BLaER1 treated with 17β-estradiol and CSF1 and Interleukin-3, amounts not matched to agents 10 nM and 100 nM (cell line): ENCODE results near the gene HHLA2.
"Not testable (repeated sequence)": the region's sequence is repeated elsewhere in the genome, so short reads cannot be mapped to it uniquely, and the experiment has no call there.

ENCODE experiments used
- H3K27ac ChIP-seq, 11 experiments: shearing (Covaris generic); formaldehyde crosslinking; 2 replicates each; pipeline ENCODE4 v1.8.1; 2022
- H3K27me3 ChIP-seq, 11 experiments: shearing (Covaris generic); formaldehyde crosslinking; 2 replicates each; pipeline ENCODE4 v1.8.1; 2022
- H3K36me3 ChIP-seq, 11 experiments: shearing (Covaris generic); formaldehyde crosslinking; 2 replicates each; pipeline ENCODE4 v1.8.1; 2022
- H3K4me1 ChIP-seq, 10 experiments: shearing (Covaris generic); formaldehyde crosslinking; 2 replicates each; pipeline ENCODE4 v1.8.1; 2022
- H3K4me2 ChIP-seq, 11 experiments: shearing (Covaris generic); formaldehyde crosslinking; 2 replicates each; pipeline ENCODE4 v1.8.1; 2022
- H3K4me3 ChIP-seq, 10 experiments: shearing (Covaris generic); formaldehyde crosslinking; 2 replicates each; pipeline ENCODE4 v1.8.1; 2022
- H3K9ac ChIP-seq, 11 experiments: shearing (Covaris generic); formaldehyde crosslinking; 2 replicates each; pipeline ENCODE4 v1.8.1; 2022
- H3K9me3 ChIP-seq, 11 experiments: shearing (Covaris generic); formaldehyde crosslinking; replicated peaks in 1 of 11; 2 replicates each; pipeline ENCODE4 v1.8.1; 2022
- H4K20me1 ChIP-seq, 11 experiments: shearing (Covaris generic); formaldehyde crosslinking; 2 replicates each; pipeline ENCODE4 v1.8.1; 2022
- Cebpa-rat ChIP-seq, 11 experiments: shearing (Covaris generic); IDR thresholded peaks; 2 replicates each; pipeline ENCODE4 v1.8.1; 2022

The HHLA2 gene

DNA sequence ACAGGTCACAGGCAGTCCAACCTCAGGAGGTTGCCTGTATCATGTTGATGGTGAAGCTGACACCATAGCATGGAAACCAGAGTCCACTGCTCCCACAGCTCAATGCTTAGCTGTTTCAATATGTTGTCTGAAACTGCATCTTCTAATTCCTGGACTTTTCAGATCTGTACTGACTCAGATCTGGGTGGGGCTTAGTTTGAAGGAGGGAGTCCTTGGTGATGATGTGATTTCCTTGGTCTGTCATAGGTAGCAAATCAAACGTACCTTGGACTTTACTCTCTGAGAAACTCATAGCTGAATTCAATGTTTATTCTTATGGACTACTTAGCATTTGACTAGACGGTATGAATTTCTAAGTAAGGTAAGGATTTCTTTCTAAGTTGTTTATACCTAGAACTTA, at the start of gene HHLA2:
HHLA2 (plus strand) TSS at position 310 of the 400 bp plus-strand sequence. CDS start 55,266 bp downstream, outside the sequence.
- TF ChIP-seq Cebpa-rat (IDR thresholded peaks at IDR 0.05) = no peak
- no peak within 1 kb of the TSS for H3K4me3 ChIP-seq
- H3K4me1 ChIP-seq = peaks cover 21 to 53% (median 39%) of the 10 kb centered on the region in 10 experiments
- peak within 1 kb of the TSS in 6 of 11 experiments; percentile 62 to 93 (median 86); a peak in 10 of 22 replicates for H3K4me2 ChIP-seq
- H3K27me3 ChIP-seq = no peaks in the 10 kb centered on the region
- no peaks in the 10 kb centered on the region for H4K20me1 ChIP-seq
- H3K27ac ChIP-seq = peak within 1 kb of the TSS in 4 of 11 experiments; percentile 77 to 90 (median 87); a peak in 4 of 22 replicates
- H3K9me3 ChIP-seq = peaks cover 3 to 9% (median 8%) of the 10 kb centered on the region in 11 experiments; a peak in 12 of 22 replicates
- H3K36me3 ChIP-seq = no peaks in the 10 kb centered on the region
- no peak within 1 kb of the TSS for H3K9ac ChIP-seq

DNA sequence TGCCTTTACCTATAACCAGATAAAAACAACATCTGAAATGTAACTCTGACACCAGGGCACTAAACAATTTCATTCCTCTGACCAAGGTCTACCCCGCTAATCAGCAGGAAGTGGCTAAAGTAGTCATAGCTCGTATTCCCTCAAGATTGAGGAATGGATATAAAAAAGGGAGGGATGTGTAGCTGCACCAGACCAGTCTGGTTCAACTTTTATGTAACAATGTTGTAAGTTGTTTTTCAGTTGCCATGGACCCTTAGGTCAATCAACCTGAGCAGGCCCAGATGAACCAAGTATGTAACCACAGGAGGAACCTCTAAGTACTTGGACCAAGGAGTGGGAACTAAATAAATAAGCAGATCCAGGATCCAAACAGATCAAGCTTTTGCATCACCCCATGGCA, 45.7 kb upstream of the HHLA2 start:
- peaks cover 0 to 3% (median 0%) of the 10 kb centered on the region in 11 experiments; a peak in 3 of 22 replicates for H3K9me3 ChIP-seq
- H3K9ac ChIP-seq = no peak overlapping the region
- no peak for TF ChIP-seq Cebpa-rat (IDR thresholded peaks at IDR 0.05)
- H3K4me1 ChIP-seq = peaks cover 0 to 14% (median 0%) of the 10 kb centered on the region in 10 experiments; a peak in 3 of 20 replicates
- H3K4me2 ChIP-seq = no peak overlapping the region
- no peak overlapping the region for H3K4me3 ChIP-seq
- H3K27ac ChIP-seq = no peak overlapping the region
- no peaks in the 10 kb centered on the region for H3K36me3 ChIP-seq
- no peaks in the 10 kb centered on the region for H3K27me3 ChIP-seq
- no peaks in the 10 kb centered on the region for H4K20me1 ChIP-seq

DNA sequence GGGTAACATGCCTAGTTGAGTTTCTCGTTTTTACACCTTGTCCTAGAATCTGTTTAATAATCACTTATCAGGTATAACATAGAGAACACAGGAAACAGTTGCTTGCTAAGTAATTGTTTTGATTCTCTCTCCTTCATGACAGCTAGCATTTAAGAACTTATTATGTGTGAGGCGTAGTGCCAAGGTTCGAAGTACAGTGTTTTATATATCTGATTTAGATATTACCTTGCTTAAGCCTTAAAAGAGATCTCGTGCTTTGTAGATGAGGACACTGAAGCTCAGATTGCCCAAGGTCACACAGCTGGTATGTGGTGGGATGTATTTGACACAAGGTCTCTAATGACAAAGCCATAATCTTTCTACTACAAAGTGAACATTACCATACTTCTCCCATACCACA, 45.1 kb upstream of the HHLA2 start:
- Histone ChIP-seq H3K36me3 (no peaks in the 10 kb centered on the region), H3K4me3 (no peak overlapping the region), H3K9me3 (no peaks in the 10 kb centered on the region), H3K27ac (no peak overlapping the region), H3K27me3 (no peaks in the 10 kb centered on the region), H3K4me1 (peaks cover 0 to 14% (median 0%) of the 10 kb centered on the region in 10 experiments; a peak in 3 of 20 replicates), H3K9ac (no peak overlapping the region), H4K20me1 (no peaks in the 10 kb centered on the region), H3K4me2 (no peak overlapping the region)
- no peak for TF ChIP-seq Cebpa-rat (IDR thresholded peaks at IDR 0.05)

DNA sequence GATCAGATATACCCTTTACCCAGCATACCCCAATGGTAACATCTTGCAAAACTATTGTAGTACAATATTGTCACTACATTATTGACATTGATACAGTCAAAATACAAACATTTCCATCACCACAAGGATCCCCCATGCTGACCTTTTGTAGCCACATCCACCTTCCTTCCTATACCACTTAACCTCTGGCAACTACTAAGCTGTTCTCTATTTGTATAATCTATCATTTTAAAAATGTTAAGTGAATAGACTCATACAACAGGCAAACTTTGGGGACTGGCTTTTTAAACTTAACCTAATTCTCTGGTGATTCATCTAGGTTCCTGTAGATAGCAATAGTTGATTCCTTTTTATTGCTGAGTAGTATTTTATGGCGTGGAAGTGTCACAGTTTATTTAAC, 44.5 kb upstream of the HHLA2 start:
- H3K36me3 ChIP-seq = no peaks in the 10 kb centered on the region
- no peak overlapping the region for H3K9ac ChIP-seq
- H3K27ac ChIP-seq = no peak overlapping the region
- no peaks in the 10 kb centered on the region for H4K20me1 ChIP-seq
- H3K4me2 ChIP-seq = no peak overlapping the region
- H3K27me3 ChIP-seq = no peaks in the 10 kb centered on the region
- H3K9me3 ChIP-seq = peaks cover 0 to under 1% (median 0%) of the 10 kb centered on the region in 11 experiments; a peak in 1 of 22 replicates
- TF ChIP-seq Cebpa-rat (IDR thresholded peaks at IDR 0.05) = no peak
- peaks cover 0 to 14% (median 0%) of the 10 kb centered on the region in 10 experiments; a peak in 3 of 20 replicates for H3K4me1 ChIP-seq
- no peak overlapping the region for H3K4me3 ChIP-seq

DNA sequence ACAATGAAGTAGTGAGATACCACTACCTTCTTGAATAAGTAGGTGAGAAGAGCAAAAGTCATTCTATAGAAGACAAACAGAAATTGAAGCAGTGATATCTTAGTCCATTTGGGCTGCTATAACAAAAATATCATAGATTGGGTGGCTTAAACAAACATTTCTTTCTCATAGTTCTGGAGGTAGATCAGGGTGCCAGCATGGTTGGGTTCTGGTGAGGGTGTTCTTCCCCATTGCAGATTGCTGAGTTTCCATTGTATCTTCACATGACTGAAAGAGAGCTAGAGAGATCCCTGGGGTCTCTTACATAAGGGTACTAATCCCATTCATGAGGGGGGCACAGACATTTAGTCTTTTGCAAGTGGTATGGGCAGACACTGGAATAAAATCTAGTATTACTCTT, 41.2 kb upstream of the HHLA2 start:
- Histone ChIP-seq H3K27me3 (no peaks in the 10 kb centered on the region), H4K20me1 (no peaks in the 10 kb centered on the region), H3K4me3 (no peak overlapping the region), H3K4me2 (no peak overlapping the region), H3K36me3 (no peaks in the 10 kb centered on the region), H3K4me1 (no peaks in the 10 kb centered on the region), H3K27ac (no peak overlapping the region), H3K9ac (no peak overlapping the region), H3K9me3 (peaks cover 0 to 9% (median 0%) of the 10 kb centered on the region in 11 experiments; a peak in 1 of 22 replicates)
- no peak for TF ChIP-seq Cebpa-rat (IDR thresholded peaks at IDR 0.05)

DNA sequence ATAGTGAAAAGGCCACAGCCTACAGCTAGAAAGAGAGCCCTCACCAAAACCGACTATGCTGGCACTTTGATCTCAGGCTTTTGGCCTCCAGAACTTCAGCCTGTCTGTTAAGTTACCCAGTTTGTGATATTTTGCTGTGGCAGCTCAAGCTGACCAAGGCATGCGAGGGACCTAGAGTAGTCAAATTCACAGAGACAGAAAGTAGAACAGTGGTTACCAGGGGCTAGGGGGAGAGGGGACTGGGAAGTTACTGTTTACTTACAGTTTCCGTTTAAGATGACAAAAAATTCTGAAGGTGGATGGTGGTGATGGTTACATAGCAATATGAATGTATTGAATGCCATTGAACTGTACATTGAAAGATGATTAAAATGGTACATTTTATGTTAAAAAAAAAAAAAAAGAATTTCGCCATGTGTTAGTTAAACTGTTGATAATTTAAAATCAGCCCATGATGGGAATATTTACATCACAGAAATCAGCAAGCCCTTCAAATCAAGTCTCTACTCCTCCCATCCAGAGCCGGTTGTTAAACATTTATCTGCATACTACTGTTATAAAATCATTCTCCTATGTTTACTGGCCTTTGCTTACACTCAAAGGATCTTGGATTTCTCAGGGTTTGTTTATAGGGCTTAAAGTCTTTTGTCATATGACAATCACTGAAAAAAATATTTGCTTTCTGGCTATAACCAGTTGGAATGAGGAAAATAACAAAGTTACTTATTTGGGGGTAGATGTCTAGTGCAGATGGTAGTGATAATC, 31.6 kb upstream of the HHLA2 start:
- H3K9ac ChIP-seq, H3K4me1 ChIP-seq, H3K27me3 ChIP-seq, H3K4me3 ChIP-seq, H3K36me3 ChIP-seq, H3K27ac ChIP-seq, H3K4me2 ChIP-seq, H4K20me1 ChIP-seq: not testable (repeated sequence)
- H3K9me3 ChIP-seq = peaks cover 6 to 17% (median 9%) of the 10 kb centered on the region in 11 experiments; a peak in 13 of 22 replicates

DNA sequence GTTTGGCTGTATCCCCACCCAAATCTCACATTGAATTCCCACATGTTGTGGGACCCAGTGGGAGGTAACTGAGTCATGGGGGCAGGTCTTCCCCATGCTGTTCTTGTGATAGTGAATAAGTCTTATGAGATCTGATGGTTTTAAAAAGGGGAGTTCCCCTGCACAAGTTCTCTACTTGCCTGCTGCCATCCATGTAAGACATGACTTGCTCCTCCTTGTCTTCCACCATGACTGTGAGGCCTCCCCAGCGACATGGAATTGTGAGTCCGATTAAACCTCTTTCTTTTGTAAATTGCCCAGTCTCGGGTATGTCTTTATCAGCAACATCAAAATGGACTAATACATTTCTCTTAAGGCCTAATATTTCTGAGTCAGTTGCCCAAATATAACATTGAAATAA, 28.1 kb upstream of the HHLA2 start:
- H3K27ac ChIP-seq, H3K36me3 ChIP-seq, H3K4me2 ChIP-seq: not testable (repeated sequence)

GRCh38 chr3:108271626-108272025, 24.7 kb upstream of the HHLA2 start:
- no peak overlapping the region for H3K9ac ChIP-seq

More for the DNA sequence above, 28.1 kb upstream of the HHLA2 start:
- H3K4me3 ChIP-seq, H3K4me1 ChIP-seq, H3K9ac ChIP-seq, H4K20me1 ChIP-seq, H3K27me3 ChIP-seq: not testable (repeated sequence)
- peaks cover 6 to 17% (median 9%) of the 10 kb centered on the region in 11 experiments; a peak in 13 of 22 replicates for H3K9me3 ChIP-seq

DNA sequence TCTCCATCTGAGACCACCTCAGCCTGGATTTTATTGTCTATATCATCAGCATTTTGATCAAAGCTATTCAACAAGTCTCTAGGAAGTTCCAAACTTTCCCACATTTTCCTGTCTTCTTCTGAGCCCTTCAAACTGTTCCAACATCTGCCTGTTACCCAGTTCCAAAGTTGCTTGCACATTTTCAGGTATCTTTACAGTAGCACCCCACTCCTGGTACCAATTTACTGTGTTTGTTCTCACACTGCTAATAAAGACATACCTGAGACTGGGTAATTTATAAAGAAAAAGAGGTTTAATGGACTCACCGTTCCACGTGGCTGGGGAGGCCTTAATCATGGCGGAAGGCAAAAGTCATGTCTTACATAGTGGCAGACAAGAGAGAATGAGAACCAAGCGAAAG, 17.3 kb upstream of the HHLA2 start:
- not testable (repeated sequence) for H3K9ac ChIP-seq, H3K4me3 ChIP-seq, H3K4me2 ChIP-seq, H3K36me3 ChIP-seq, H3K27ac ChIP-seq, H3K27me3 ChIP-seq, H4K20me1 ChIP-seq, H3K4me1 ChIP-seq
- peaks cover 32 to 52% (median 45%) of the 10 kb centered on the region in 11 experiments for H3K9me3 ChIP-seq

More at GRCh38 chr3:108271626-108272025, 24.7 kb upstream of the HHLA2 start:
- H3K4me1 ChIP-seq = no peaks in the 10 kb centered on the region
- TF ChIP-seq Cebpa-rat (IDR thresholded peaks at IDR 0.05) = no peak
- no peaks in the 10 kb centered on the region for H3K36me3 ChIP-seq
- H3K4me3 ChIP-seq = no peak overlapping the region
- H3K27ac ChIP-seq = no peak overlapping the region
- H3K27me3 ChIP-seq = no peaks in the 10 kb centered on the region
- no peak overlapping the region for H3K4me2 ChIP-seq
- no peaks in the 10 kb centered on the region for H4K20me1 ChIP-seq
- H3K9me3 ChIP-seq = peaks cover 7 to 22% (median 16%) of the 10 kb centered on the region in 11 experiments; a peak in 19 of 22 replicates

- Histone ChIP-seq H4K20me1 (no peaks in the 10 kb centered on the region), H3K27me3 (no peaks in the 10 kb centered on the region), H3K4me1 (no peaks in the 10 kb centered on the region), H3K9ac (no peak overlapping the region), H3K27ac (no peak overlapping the region), H3K4me2 (no peak overlapping the region), H3K9me3 (peaks cover 32 to 52% (median 45%) of the 10 kb centered on the region in 11 experiments), H3K36me3 (no peaks in the 10 kb centered on the region; a peak in 1 of 22 replicates), H3K4me3 (no peak overlapping the region)
- TF ChIP-seq Cebpa-rat (IDR thresholded peaks at IDR 0.05) = no peak
Observed at GRCh38 chr3:108280476-108280875, 15.9 kb upstream of the HHLA2 start.
